Omental fat pad (tissue), 4 donors: ENCODE data around the gene TIMD4. TPM values are rescaled to one million over a fixed set of nuclear protein-coding genes. Genes with fewer than 3 reads are reported as not detected.

Experiments used
- ATAC-seq: fragments of 150-250 bp; one replicate; pipeline ENCODE4 v1.9.1; 2016; ENCODE audit warnings: mild to moderate bottlenecking, moderate library complexity; ENCODE audit not compliant: low FRiP score
- DNase-seq: peaks from one replicate; pipeline ENCODE4 v3.0.0-alpha.2; 2019; ENCODE audit warnings: low spot score
- CTCF ChIP-seq, 3 donors: fragments of 450-650 bp; IDR thresholded peaks; one replicate each; pipeline ENCODE4 v1.5.1; 2016 to 2017; ENCODE audit warnings: antibody characterized with exemption in 3 of 3, mild to moderate bottlenecking in 3 of 3, moderate library complexity in 2 of 3
- total RNA-seq, 4 donors: library from RNA; depleted of rRNA; stranded (reverse); fragments of >200 nt; gene quantifications; one replicate each; pipeline ENCODE4 v1.1.0, GENCODE V29; 2016

TIMD4 gene
- total RNA-seq, 4 donors from 2014 or later, result 0.96 to 6.0 (median 1.2) TPM

- no peak for TF ChIP-seq CTCF (IDR thresholded peaks at IDR 0.05)
- no peak for ATAC-seq
Measured at GRCh38 chr5:156922207-156922792, 40.7 kb downstream of the TIMD4 start.

GRCh38 chr5:156920861-156921431, 42.1 kb downstream of the TIMD4 start:
- no peak for ATAC-seq

More at GRCh38 chr5:156922207-156922792, 40.7 kb downstream of the TIMD4 start:
- no peak for DNase-seq

GRCh38 chr5:156920042-156920860, 42.8 kb downstream of the TIMD4 start:
- no peak for TF ChIP-seq CTCF (IDR thresholded peaks at IDR 0.05)

More at GRCh38 chr5:156920861-156921431, 42.1 kb downstream of the TIMD4 start:
- no peak for DNase-seq
- TF ChIP-seq CTCF (IDR thresholded peaks at IDR 0.05), result no peak

GRCh38 chr5:156918311-156918845, 44.6 kb downstream of the TIMD4 start:
- TF ChIP-seq CTCF (IDR thresholded peaks at IDR 0.05), result no peak
- no peak for DNase-seq
- ATAC-seq, result no peak

More at GRCh38 chr5:156920042-156920860, 42.8 kb downstream of the TIMD4 start:
- no peak for DNase-seq
- ATAC-seq, result no peak

GRCh38 chr5:156914371-156914737, 48.7 kb downstream of the TIMD4 start:
- TF ChIP-seq CTCF (IDR thresholded peaks at IDR 0.05), result no peak
- DNase-seq, result no peak
- no peak for ATAC-seq

GRCh38 chr5:156913719-156914370, 49.2 kb downstream of the TIMD4 start:
- ATAC-seq (no peak), DNase-seq (no peak)
- TF ChIP-seq CTCF (IDR thresholded peaks at IDR 0.05), result no peak
